Measurements from ENCODE around the gene GAS6. TPM values are rescaled to one million over a fixed set of nuclear protein-coding genes. Genes with fewer than 3 reads are reported as not detected.
A peak's percentile ranks its signal among the peaks of the same experiment; 100 is the strongest.

GAS6 gene
- total and polyA plus RNA-seq, 9 of the 15 experiments (the other 6 are each of a cell fraction or from before 2014, with no cell fraction given): 0.14 to 9.7 (median 4.7) TPM; not detected in 1

DNA sequence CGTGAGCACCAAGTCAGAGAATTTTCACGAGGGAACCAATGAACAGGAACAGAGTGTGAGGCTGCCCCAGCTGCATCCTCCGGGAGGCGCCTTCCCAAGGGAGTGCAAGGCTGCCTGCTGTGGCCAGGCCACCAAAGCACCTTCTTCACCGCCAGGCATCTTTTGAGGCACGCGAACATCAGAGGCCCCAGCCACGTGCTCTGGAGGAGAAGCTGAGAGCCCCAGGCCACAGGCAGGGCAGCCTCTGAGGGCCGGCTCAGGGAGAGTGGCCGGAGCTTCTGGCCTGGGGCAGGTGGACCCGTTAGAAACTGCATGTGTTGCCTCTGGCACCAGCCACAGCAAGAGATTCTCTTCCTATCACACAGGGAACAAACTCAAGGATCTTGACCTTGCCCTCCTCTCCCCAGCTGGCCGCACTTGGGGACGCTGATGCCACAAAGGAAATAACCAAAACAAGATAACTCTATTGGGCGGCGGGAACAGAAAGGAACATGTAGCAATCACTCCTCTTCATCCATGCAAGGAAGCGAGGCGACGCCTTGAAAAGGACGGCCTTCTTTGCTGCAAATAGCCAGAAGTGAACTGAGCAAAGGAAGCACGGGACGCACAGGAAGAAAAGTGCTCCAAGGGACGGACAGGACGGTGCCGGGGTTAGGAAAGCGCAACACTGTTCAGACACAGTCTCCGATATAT lies 19.9 kb downstream of the GAS6 start:
- H3K9me1 ChIP-seq (ENCODE audit: control insufficient read depth, insufficient read depth, low read length): no peaks in the 10 kb centered on the region
- no peak for DNase-seq (ENCODE audit: extremely low read depth in 1 of 4, low spot score in 3 of 4)
- 63% methylated on average over 20 of the region's 26 CpGs for WGBS (ENCODE audit: insufficient coverage, low coverage, missing lambda C conversion rate)
- no peak overlapping the region for H2AFZ ChIP-seq (ENCODE audit: low read depth, low read length)
- intact Hi-C loops (cut with micrococcal nuclease): no loop called here
- no peak for FAIRE-seq
- H3K4me3 ChIP-seq: no peak overlapping the region
- no peak overlapping the region for H3K27ac ChIP-seq (ENCODE audit: extremely low read depth, low read depth, low read length)
- H3K4me1 ChIP-seq (replicated peaks in 1 of 2; ENCODE audit: control insufficient read depth in 2 of 2, insufficient read depth in 2 of 2, low read length in 2 of 2): peaks cover 5 to 17% of the 10 kb centered on the region in 2 experiments; a peak in 4 of 5 replicates
- no peak overlapping the region for H3K4me2 ChIP-seq (ENCODE audit: insufficient read depth, low read length)
- BruUV-seq (replicated peaks): no TSS peak
- no peaks in the 10 kb centered on the region for H4K20me1 ChIP-seq (replicated peaks; ENCODE audit: control insufficient read depth, insufficient read depth, low read length)
- in situ Hi-C loops (cut with MboI): no loop called here
- no peak overlapping the region for H3K9ac ChIP-seq (ENCODE audit: insufficient read depth in 1 of 2, low read depth in 2 of 2, low read length in 2 of 2)
- peak; percentile 62; the same call in 2 of the 3 replicates for ATAC-seq
- no peaks in the 10 kb centered on the region for H3K36me3 ChIP-seq (ENCODE audit: control insufficient read depth, insufficient read depth, low read length)
- H3K27me3 ChIP-seq (ENCODE audit: control insufficient read depth in 2 of 2, insufficient read depth in 2 of 2, low read length in 2 of 2): no peaks in the 10 kb centered on the region
- no peaks in the 10 kb centered on the region for H3K9me3 ChIP-seq (replicated peaks; ENCODE audit: control insufficient read depth, insufficient read depth, low read depth, low read length)
- peak; percentile 11; the same call in 1 of the 2 replicates for TF ChIP-seq ZBTB33 (CRISPR knock-in tag; IDR thresholded peaks at IDR 0.05)
- TF ChIP-seq CTCFL (IDR thresholded peaks at IDR 0.05; ENCODE audit: borderline replicate concordance, insufficient read depth, low read depth, low read length, poor library complexity, severe bottlenecking): peak; percentile 69
- TF ChIP-seq CTCF (IDR thresholded peaks at IDR 0.05 in 2 of 3, conservative IDR thresholded peaks at IDR 0.05 in 1 of 3; ENCODE audit: insufficient read depth in 2 of 3, low read depth in 1 of 3, low read length in 3 of 3): 0 out of 6 replicates have a peak, but pooled peaks of 1 of the 3 experiments have one; percentile 9
- no peak for TF ChIP-seq ZNF436 (CRISPR knock-in tag; IDR thresholded peaks at IDR 0.05)
- ChIA-PET CTCF (ENCODE audit: low intra/inter-chr PET ratio) (no interaction called here), POLR2A (no interaction called here)
- no peaks in the 10 kb centered on the region for H3K79me2 ChIP-seq (ENCODE audit: control insufficient read depth, insufficient read depth, low read length)

All from K562 (cell line).